Measurements from ENCODE around the gene ITPK1.

GRCh38 chr14:92994942-92995341, 120.8 kb downstream of the ITPK1 start:
- TF ChIP-seq EZH2 (IDR thresholded peaks at IDR 0.05; ENCODE audit: borderline replicate concordance, low read depth, low read length, severe bottlenecking) (no peak), CTCF (IDR thresholded peaks at IDR 0.05; ENCODE audit: borderline replicate concordance, extremely low read depth, low read length, poor library complexity, severe bottlenecking) (no peak)

All from DND-41 (cell line).